KMS-11 (cell line): ENCODE data around the gene PCSK2.

Experiments used
- H2AFZ ChIP-seq: fragments of 200-600 bp; sonication (generic); 2 replicates; pipeline ENCODE4 v1.6.1; 2016; ENCODE audit warnings: antibody characterized with exemption, mixed run types, low read depth
- H3K27ac ChIP-seq: fragments of 200-600 bp; sonication (generic); 2 replicates; pipeline ENCODE4 v1.6.1; 2016; ENCODE audit warnings: mild to moderate bottlenecking, mixed run types
- H3K27me3 ChIP-seq: fragments of 200-600 bp; sonication (generic); 2 replicates; pipeline ENCODE4 v1.6.1; 2017; ENCODE audit warnings: mild to moderate bottlenecking, low read depth, mixed run types, moderate library complexity; ENCODE audit not compliant: insufficient read depth
- H3K36me3 ChIP-seq: fragments of 200-600 bp; sonication (generic); 2 replicates; pipeline ENCODE4 v1.6.1; 2017; ENCODE audit warnings: mild to moderate bottlenecking, mixed run types; ENCODE audit not compliant: insufficient read depth
- H3K4me1 ChIP-seq: fragments of 200-600 bp; sonication (generic); 2 replicates; pipeline ENCODE4 v1.6.1; 2016; ENCODE audit warnings: mild to moderate bottlenecking, low read depth, mixed run types; ENCODE audit not compliant: poor library complexity, severe bottlenecking
- H3K4me2 ChIP-seq: fragments of 200-600 bp; sonication (generic); 2 replicates; pipeline ENCODE4 v1.7.0; 2016; ENCODE audit warnings: mild to moderate bottlenecking, mixed run types
- H3K4me3 ChIP-seq: fragments of 200-600 bp; sonication (generic); IDR thresholded peaks from 2 replicates; pipeline ENCODE4 v1.6.1; 2017; ENCODE audit warnings: low read depth, low read length, mixed read lengths; ENCODE audit not compliant: insufficient read depth
- H3K79me2 ChIP-seq: fragments of 200-600 bp; sonication (generic); 2 replicates; pipeline ENCODE4 v1.6.1; 2016; ENCODE audit warnings: low read depth, mixed run types; ENCODE audit not compliant: insufficient read depth
- H3K9ac ChIP-seq: fragments of 200-600 bp; sonication (generic); 2 replicates; pipeline ENCODE4 v1.6.1; 2016; ENCODE audit warnings: mild to moderate bottlenecking, mixed run types
- H4K20me1 ChIP-seq: fragments of 200-600 bp; sonication (generic); 2 replicates; pipeline ENCODE4 v1.6.1; 2016; ENCODE audit warnings: mild to moderate bottlenecking, mixed run types; ENCODE audit not compliant: insufficient read depth
- TF ChIP-seq, protein P1 (sequence below): fragments of 200-600 bp; sonication (generic); conservative IDR thresholded peaks from 2 replicates; pipeline ENCODE4 v1.6.1; 2017; ENCODE audit warnings: low read depth, mild to moderate bottlenecking, antibody characterized with exemption, low read length, moderate library complexity, mixed read lengths

The PCSK2 gene

DNA sequence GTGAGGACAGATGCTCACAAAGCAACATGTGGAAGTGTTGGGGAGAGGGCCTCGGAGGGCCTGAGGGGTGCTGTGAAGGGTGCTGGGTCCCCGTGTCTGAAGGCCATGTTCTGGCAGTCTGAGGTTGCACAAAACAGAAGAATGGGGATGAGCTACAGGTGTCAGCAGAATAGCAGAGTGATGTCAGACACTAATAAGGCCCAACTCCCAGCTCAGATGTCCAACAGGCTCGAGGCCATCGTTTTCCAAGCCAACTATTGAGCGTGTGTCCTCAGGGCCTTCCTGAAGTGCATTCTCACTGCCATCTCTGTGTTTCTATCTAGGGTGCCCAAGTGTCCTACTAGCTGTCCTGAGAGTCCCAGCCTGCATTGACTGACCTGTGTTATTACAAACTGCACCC, 296.5 kb downstream of the PCSK2 start:
- H3K4me3 ChIP-seq: no peak overlapping the region

DNA sequence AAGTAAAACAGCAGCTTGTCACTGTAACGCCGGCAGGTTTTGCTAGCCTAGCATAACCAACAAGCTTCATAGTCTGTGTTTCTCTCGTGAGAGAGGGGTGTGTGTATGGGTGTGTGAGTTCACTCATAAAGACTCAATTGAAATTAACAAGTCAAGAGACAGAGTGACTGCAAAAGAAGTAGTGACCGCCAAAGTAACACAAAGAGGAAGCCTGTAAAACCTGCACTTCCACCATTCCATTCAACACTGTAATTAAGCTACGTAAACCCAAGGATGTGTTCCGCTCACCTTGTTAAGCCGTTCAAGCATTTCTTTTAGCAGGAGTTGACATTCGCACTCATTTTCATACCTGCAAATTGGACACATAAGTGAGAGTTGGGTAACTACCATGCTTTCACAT, 297.7 kb downstream of the PCSK2 start:
- no peaks in the 10 kb centered on the region for H3K4me1 ChIP-seq
- H3K4me3 ChIP-seq: no peak overlapping the region
- no peak overlapping the region for H3K4me2 ChIP-seq
- no peaks in the 10 kb centered on the region for H3K79me2 ChIP-seq
- no peak overlapping the region for H3K27ac ChIP-seq
- TF ChIP-seq, protein P1, sequence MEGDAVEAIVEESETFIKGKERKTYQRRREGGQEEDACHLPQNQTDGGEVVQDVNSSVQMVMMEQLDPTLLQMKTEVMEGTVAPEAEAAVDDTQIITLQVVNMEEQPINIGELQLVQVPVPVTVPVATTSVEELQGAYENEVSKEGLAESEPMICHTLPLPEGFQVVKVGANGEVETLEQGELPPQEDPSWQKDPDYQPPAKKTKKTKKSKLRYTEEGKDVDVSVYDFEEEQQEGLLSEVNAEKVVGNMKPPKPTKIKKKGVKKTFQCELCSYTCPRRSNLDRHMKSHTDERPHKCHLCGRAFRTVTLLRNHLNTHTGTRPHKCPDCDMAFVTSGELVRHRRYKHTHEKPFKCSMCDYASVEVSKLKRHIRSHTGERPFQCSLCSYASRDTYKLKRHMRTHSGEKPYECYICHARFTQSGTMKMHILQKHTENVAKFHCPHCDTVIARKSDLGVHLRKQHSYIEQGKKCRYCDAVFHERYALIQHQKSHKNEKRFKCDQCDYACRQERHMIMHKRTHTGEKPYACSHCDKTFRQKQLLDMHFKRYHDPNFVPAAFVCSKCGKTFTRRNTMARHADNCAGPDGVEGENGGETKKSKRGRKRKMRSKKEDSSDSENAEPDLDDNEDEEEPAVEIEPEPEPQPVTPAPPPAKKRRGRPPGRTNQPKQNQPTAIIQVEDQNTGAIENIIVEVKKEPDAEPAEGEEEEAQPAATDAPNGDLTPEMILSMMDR: no peak
- H3K9ac ChIP-seq: no peak overlapping the region
- H2AFZ ChIP-seq: no peak overlapping the region
- no peaks in the 10 kb centered on the region for H4K20me1 ChIP-seq
- H3K27me3 ChIP-seq: no peaks in the 10 kb centered on the region
- H3K36me3 ChIP-seq: no peaks in the 10 kb centered on the region

More for the DNA sequence above, 296.5 kb downstream of the PCSK2 start:
- TF ChIP-seq, protein P1: no peak
- Histone ChIP-seq H3K79me2 (no peaks in the 10 kb centered on the region), H3K4me2 (no peak overlapping the region), H2AFZ (no peak overlapping the region), H4K20me1 (no peaks in the 10 kb centered on the region), H3K27me3 (no peaks in the 10 kb centered on the region), H3K27ac (no peak overlapping the region), H3K9ac (no peak overlapping the region), H3K36me3 (no peaks in the 10 kb centered on the region), H3K4me1 (no peaks in the 10 kb centered on the region)

DNA sequence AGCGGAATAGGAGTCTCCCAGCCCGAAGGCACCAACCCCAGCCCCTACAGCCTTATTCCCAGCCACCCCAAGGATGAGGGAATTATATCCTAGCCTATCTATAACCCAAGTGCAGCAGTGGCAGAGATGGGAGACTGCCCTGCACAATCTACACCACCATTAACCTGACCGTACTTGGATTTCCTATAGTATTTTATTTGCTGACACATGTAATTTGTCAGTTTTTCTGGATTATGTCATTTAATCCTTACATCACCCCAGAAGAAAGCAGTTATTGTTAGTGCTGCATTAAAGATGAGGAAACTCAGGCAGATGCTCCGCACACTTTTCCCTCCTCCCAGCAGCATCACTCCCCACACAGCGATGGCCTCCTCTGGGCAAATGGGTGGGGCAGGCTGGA, 298.3 kb downstream of the PCSK2 start:
- TF ChIP-seq, protein P1: no peak
- Histone ChIP-seq H3K27ac (no peak overlapping the region), H3K4me2 (no peak overlapping the region)

DNA sequence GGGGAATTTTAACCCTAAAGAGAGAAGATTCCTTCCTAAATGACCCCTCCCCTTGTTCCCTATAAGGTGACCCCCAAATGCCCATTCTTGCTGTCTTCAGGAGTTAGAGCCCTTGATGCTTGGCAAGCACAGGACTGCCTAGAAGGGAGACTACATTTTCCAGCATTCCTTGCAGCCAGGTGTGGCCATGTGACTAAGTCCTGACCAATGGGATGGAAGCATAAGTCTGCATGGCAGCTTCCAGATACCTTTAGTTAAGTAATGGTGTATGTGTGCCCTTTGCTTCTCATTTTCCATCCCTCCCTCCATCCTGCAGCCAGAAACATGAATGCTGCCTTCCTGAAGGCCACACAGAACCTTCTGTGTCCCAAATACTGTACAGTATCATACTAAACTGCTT, 298.8 kb downstream of the PCSK2 start:
- H3K79me2 ChIP-seq: no peaks in the 10 kb centered on the region
- H3K36me3 ChIP-seq: no peaks in the 10 kb centered on the region
- no peak overlapping the region for H3K27ac ChIP-seq
- no peaks in the 10 kb centered on the region for H4K20me1 ChIP-seq
- H3K4me2 ChIP-seq: no peak overlapping the region
- H2AFZ ChIP-seq: peak overlapping the region; percentile 26; the same call in 1 of the 2 replicates
- no peak overlapping the region for H3K4me3 ChIP-seq
- H3K4me1 ChIP-seq: no peaks in the 10 kb centered on the region
- no peaks in the 10 kb centered on the region for H3K27me3 ChIP-seq
- no peak overlapping the region for H3K9ac ChIP-seq
- TF ChIP-seq, protein P1: no peak

More for the DNA sequence above, 298.3 kb downstream of the PCSK2 start:
- Histone ChIP-seq H3K9ac (no peak overlapping the region), H3K27me3 (no peaks in the 10 kb centered on the region), H3K4me3 (no peak overlapping the region), H3K4me1 (no peaks in the 10 kb centered on the region), H3K36me3 (no peaks in the 10 kb centered on the region), H4K20me1 (no peaks in the 10 kb centered on the region), H2AFZ (no peak overlapping the region), H3K79me2 (no peaks in the 10 kb centered on the region)
